Measurements from ENCODE around the gene RAB27A. TPM values are rescaled to one million over a fixed set of nuclear protein-coding genes. Genes with fewer than 3 reads are reported as not detected.

RAB27A gene
- total and polyA plus RNA-seq, 9 of the 15 experiments (the other 6 are each of a cell fraction or from before 2014, with no cell fraction given): 31.5 to 171 (median 80.4) TPM

DNA sequence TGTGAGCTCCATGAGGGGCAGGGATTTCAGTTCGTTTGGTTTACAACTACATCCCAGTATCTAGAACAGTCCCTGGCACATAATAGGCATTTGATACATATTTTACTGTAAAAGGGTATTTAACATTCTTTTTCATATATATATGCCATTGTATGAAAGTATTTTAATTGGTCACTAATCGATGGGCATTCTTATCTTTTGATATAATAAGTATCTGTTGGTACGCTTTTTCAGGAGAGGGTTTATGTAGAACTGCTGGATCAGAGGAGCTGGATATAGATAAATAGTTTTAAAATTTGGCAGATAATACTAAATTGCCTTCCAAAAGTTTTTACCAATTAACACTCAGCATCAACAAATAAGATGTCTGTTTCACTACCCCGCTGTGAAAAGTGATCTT is 91.9 kb downstream of the RAB27A start:
- ChIA-PET CTCF (ENCODE audit: low intra/inter-chr PET ratio) (interaction anchor here (0.7 to 2.1 kb wide), 4 partner anchors 20 to 1046 kb away, joined by 4 to 6 read pairs (median 4); partner anchors contain the start of gene RAB27A), POLR2A (interaction anchor here (0.6 to 2.2 kb wide), 9 partner anchors 9 to 211 kb away, joined by 3 to 24 read pairs (median 4); partner anchors contain the start of genes CCPG1 and PIERCE2)
- no peak for FAIRE-seq
- Histone ChIP-seq H3K4me3 (peak overlapping the region; percentile 90), H3K27me3 (ENCODE audit: control insufficient read depth in 2 of 2, insufficient read depth in 2 of 2, low read length in 2 of 2) (no peaks in the 10 kb centered on the region), H3K4me2 (ENCODE audit: insufficient read depth, low read length) (peak overlapping the region; percentile 91), H2AFZ (ENCODE audit: low read depth, low read length) (peak overlapping the region; percentile 93), H3K79me2 (ENCODE audit: control insufficient read depth, insufficient read depth, low read length) (peaks cover 42% of the 10 kb centered on the region), H3K4me1 (replicated peaks in 1 of 2; ENCODE audit: control insufficient read depth in 2 of 2, insufficient read depth in 2 of 2, low read length in 2 of 2) (peaks cover 3 to 20% of the 10 kb centered on the region in 2 experiments; a peak in 3 of 5 replicates), H3K27ac (ENCODE audit: extremely low read depth, low read depth, low read length) (peak overlapping the region; percentile 94), H3K9me1 (ENCODE audit: control insufficient read depth, insufficient read depth, low read length) (no peaks in the 10 kb centered on the region), H3K36me3 (ENCODE audit: control insufficient read depth, insufficient read depth, low read length) (peaks cover 30% of the 10 kb centered on the region), H3K9me3 (replicated peaks; ENCODE audit: control insufficient read depth, insufficient read depth, low read depth, low read length) (peaks cover 13% of the 10 kb centered on the region), H3K9ac (ENCODE audit: insufficient read depth in 1 of 2, low read depth in 2 of 2, low read length in 2 of 2) (peak overlapping the region in 1 of 2 experiments; percentile 99; a peak in 2 of 4 replicates), H4K20me1 (replicated peaks; ENCODE audit: control insufficient read depth, insufficient read depth, low read length) (peaks cover 25% of the 10 kb centered on the region; the same call in 1 of the 2 replicates)
- ATAC-seq: no peak
- WGBS (ENCODE audit: insufficient coverage, low coverage, missing lambda C conversion rate): 18% methylated on average over 4 of the region's 4 CpGs
- in situ Hi-C loops (cut with MboI): no loop called here
- TF ChIP-seq CBX8 (IDR thresholded peaks at IDR 0.05; ENCODE audit: borderline replicate concordance, extremely low read depth, low read depth, low read length, poor library complexity, severe bottlenecking): no peak
- TF ChIP-seq, protein P1, sequence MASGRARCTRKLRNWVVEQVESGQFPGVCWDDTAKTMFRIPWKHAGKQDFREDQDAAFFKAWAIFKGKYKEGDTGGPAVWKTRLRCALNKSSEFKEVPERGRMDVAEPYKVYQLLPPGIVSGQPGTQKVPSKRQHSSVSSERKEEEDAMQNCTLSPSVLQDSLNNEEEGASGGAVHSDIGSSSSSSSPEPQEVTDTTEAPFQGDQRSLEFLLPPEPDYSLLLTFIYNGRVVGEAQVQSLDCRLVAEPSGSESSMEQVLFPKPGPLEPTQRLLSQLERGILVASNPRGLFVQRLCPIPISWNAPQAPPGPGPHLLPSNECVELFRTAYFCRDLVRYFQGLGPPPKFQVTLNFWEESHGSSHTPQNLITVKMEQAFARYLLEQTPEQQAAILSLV (tag; IDR thresholded peaks at IDR 0.05): no peak
- TF ChIP-seq JUND (IDR thresholded peaks at IDR 0.05; ENCODE audit: borderline replicate concordance, low read depth, low read length): no peak
- no peak for TF ChIP-seq JUND (tag; IDR thresholded peaks at IDR 0.05; ENCODE audit: borderline replicate concordance, low read depth, low read length)
- TF ChIP-seq ZNF347 (CRISPR knock-in tag; IDR thresholded peaks at IDR 0.05; ENCODE audit: low read depth): no peak
- no peak for TF ChIP-seq ZKSCAN8 (CRISPR knock-in tag; IDR thresholded peaks at IDR 0.05)
- TF ChIP-seq MTF1 (CRISPR knock-in tag; IDR thresholded peaks at IDR 0.05; ENCODE audit: borderline replicate concordance): no peak
- no peak for TF ChIP-seq NR2F6 (CRISPR knock-in tag; IDR thresholded peaks at IDR 0.05)
- TF ChIP-seq CAMTA2 (CRISPR knock-in tag; conservative IDR thresholded peaks at IDR 0.05): no peak
- TF ChIP-seq, protein P2, sequence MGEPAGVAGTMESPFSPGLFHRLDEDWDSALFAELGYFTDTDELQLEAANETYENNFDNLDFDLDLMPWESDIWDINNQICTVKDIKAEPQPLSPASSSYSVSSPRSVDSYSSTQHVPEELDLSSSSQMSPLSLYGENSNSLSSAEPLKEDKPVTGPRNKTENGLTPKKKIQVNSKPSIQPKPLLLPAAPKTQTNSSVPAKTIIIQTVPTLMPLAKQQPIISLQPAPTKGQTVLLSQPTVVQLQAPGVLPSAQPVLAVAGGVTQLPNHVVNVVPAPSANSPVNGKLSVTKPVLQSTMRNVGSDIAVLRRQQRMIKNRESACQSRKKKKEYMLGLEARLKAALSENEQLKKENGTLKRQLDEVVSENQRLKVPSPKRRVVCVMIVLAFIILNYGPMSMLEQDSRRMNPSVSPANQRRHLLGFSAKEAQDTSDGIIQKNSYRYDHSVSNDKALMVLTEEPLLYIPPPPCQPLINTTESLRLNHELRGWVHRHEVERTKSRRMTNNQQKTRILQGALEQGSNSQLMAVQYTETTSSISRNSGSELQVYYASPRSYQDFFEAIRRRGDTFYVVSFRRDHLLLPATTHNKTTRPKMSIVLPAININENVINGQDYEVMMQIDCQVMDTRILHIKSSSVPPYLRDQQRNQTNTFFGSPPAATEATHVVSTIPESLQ (CRISPR knock-in tag; IDR thresholded peaks at IDR 0.05): no peak
- no peak for TF ChIP-seq NFRKB (IDR thresholded peaks at IDR 0.05; ENCODE audit: low read depth)
- TF ChIP-seq SMAD1 (IDR thresholded peaks at IDR 0.05; ENCODE audit: low read depth, low read length, partially characterized antibody): no peak
- TF ChIP-seq KAT7 (CRISPR knock-in tag; IDR thresholded peaks at IDR 0.05; ENCODE audit: borderline replicate concordance): no peak
- TF ChIP-seq, protein P3, sequence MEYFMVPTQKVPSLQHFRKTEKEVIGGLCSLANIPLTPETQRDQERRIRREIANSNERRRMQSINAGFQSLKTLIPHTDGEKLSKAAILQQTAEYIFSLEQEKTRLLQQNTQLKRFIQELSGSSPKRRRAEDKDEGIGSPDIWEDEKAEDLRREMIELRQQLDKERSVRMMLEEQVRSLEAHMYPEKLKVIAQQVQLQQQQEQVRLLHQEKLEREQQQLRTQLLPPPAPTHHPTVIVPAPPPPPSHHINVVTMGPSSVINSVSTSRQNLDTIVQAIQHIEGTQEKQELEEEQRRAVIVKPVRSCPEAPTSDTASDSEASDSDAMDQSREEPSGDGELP (CRISPR knock-in tag; IDR thresholded peaks at IDR 0.05; ENCODE audit: borderline replicate concordance): no peak
- TF ChIP-seq, protein P4, sequence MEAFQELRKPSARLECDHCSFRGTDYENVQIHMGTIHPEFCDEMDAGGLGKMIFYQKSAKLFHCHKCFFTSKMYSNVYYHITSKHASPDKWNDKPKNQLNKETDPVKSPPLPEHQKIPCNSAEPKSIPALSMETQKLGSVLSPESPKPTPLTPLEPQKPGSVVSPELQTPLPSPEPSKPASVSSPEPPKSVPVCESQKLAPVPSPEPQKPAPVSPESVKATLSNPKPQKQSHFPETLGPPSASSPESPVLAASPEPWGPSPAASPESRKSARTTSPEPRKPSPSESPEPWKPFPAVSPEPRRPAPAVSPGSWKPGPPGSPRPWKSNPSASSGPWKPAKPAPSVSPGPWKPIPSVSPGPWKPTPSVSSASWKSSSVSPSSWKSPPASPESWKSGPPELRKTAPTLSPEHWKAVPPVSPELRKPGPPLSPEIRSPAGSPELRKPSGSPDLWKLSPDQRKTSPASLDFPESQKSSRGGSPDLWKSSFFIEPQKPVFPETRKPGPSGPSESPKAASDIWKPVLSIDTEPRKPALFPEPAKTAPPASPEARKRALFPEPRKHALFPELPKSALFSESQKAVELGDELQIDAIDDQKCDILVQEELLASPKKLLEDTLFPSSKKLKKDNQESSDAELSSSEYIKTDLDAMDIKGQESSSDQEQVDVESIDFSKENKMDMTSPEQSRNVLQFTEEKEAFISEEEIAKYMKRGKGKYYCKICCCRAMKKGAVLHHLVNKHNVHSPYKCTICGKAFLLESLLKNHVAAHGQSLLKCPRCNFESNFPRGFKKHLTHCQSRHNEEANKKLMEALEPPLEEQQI (IDR thresholded peaks at IDR 0.05): no peak
- DNase-seq (ENCODE audit: extremely low read depth in 1 of 4, low spot score in 3 of 4): no peak
- no TSS peak for BruUV-seq (replicated peaks)
- intact Hi-C loops (cut with micrococcal nuclease): loop anchor here (5.0 kb wide), 2 partner anchors 90 to 240 kb away; partner anchors contain the start of gene RAB27A
